ENCODE measurements around the gene KRT81. TPM values are rescaled to one million over a fixed set of nuclear protein-coding genes. Genes with fewer than 3 reads are reported as not detected.

The KRT81 gene
- total and polyA plus RNA-seq, 8 donors = 0.22 to 0.76 (median 0.52) TPM; not detected in 4

- Histone ChIP-seq H3K27ac (no peak overlapping the region), H3K4me3 (no peak overlapping the region), H3K36me3 (no peaks in the 10 kb centered on the region), H3K9me3 (no peaks in the 10 kb centered on the region), H3K27me3 (no peaks in the 10 kb centered on the region), H3K4me1 (no peaks in the 10 kb centered on the region)
- no peak for TF ChIP-seq CTCF (IDR thresholded peaks at IDR 0.05)
- WGBS, 2 donors = 53 to 63% methylated on average over 3 of the region's 3 CpGs
- FAIRE-seq (no peak), ATAC-seq (no peak), DNase-seq (no peak)
- intact Hi-C loops (cut with DNase I) = no loop called here
Measured at GRCh38 chr12:52313461-52313860, 22.1 kb upstream of the KRT81 start.

DNA sequence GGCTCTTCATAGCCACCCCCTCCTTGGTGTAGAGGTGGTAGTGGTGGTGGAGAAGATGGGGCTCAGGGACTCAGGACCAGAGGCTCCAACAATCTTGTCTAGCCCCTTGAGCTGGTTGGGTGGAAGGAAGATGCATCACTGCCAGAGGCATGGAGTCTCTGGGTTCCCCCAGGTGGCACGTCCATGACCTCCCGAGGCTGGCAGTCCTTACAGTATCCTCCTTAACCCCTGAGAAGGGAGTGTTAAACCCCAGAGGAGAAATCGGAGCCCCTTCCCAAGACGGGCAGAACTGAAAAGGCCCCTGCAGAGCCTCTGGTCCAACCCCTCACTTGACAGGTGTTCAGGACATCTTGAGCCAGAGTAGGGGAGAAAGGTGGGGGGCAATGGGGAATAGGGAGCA lies 20.8 kb upstream of the KRT81 start:
- no peaks in the 10 kb centered on the region for H3K4me1 ChIP-seq
- DNase-seq (no peak), FAIRE-seq (no peak), ATAC-seq (no peak)
- no peaks in the 10 kb centered on the region for H3K27me3 ChIP-seq
- intact Hi-C loops (cut with DNase I) = no loop called here
- H3K27ac ChIP-seq = no peak overlapping the region
- H3K4me3 ChIP-seq = no peak overlapping the region
- no peak for TF ChIP-seq CTCF (IDR thresholded peaks at IDR 0.05)
- H3K9me3 ChIP-seq = no peaks in the 10 kb centered on the region
- no peaks in the 10 kb centered on the region for H3K36me3 ChIP-seq
- WGBS, 2 donors = 66 to 69% methylated on average over 4 of the region's 4 CpGs

DNA sequence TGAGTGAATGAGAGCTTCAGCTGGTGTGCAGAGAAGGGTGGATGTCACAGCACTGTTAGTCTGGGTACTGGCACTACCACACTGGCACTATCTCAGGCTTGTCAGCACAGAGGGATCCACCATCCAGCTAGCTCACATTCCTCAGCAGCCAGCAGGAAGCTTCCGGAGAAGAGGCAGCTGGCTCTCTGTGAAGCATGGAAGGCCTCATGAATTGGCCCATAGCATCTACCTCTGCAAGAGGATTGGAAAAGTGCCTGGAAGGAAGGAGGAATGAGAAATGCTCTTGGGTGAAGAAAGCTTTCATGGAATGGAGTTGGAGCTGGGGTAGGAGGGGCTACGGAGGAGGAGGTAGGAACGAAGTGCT lies 19.9 kb upstream of the KRT81 start:
- FAIRE-seq (no peak), ATAC-seq (no peak), DNase-seq (no peak)
- TF ChIP-seq CTCF (IDR thresholded peaks at IDR 0.05) = no peak
- Histone ChIP-seq H3K9me3 (no peaks in the 10 kb centered on the region), H3K27ac (no peak overlapping the region), H3K36me3 (no peaks in the 10 kb centered on the region), H3K4me1 (no peaks in the 10 kb centered on the region), H3K4me3 (no peak overlapping the region), H3K27me3 (no peaks in the 10 kb centered on the region)
- intact Hi-C loops (cut with DNase I) = no loop called here
- WGBS, 2 donors = 83 to 86% methylated on average over 3 of the region's 3 CpGs

DNA sequence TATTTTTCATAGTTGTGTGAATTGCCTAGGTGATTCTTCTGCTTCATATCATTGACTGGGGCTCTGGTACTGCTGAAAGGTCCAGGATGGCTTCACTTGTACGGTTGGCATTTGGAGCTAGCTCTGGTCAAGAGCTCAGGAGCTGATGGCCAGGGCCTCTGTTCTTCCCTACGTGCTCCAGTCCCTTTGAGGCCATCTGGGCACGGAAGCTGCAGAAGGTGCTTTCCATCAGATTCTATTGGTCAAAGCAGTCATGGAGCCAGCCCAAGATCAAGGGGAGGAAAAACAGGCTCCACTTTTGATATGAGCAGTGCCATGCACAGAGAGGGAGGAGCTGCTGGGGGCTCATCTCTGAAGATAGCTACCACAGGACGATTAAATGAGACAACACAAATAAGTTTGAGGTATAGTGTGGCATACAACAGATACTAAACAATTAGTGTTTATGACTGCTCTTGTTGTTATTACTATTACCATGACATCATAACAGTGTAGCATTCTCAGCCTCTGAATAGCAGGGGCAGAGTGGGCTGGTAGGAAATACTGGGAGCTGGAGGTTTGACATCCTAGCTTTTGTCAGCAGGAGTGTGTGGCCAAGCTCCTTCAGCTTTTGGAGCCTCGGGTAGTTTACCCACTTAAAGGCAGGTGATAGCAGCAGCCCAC lies 19.4 kb upstream of the KRT81 start:
- intact Hi-C loops (cut with DNase I) = no loop called here
- TF ChIP-seq CTCF (IDR thresholded peaks at IDR 0.05) = no peak
- FAIRE-seq = no peak
- Histone ChIP-seq H3K4me1 (no peaks in the 10 kb centered on the region), H3K36me3 (no peaks in the 10 kb centered on the region), H3K27ac (no peak overlapping the region), H3K9me3 (no peaks in the 10 kb centered on the region), H3K4me3 (no peak overlapping the region), H3K27me3 (no peaks in the 10 kb centered on the region)
- DNase-seq = no peak
- no peak for ATAC-seq
- WGBS, 2 donors = 68 to 75% methylated on average over 5 of the region's 5 CpGs

DNA sequence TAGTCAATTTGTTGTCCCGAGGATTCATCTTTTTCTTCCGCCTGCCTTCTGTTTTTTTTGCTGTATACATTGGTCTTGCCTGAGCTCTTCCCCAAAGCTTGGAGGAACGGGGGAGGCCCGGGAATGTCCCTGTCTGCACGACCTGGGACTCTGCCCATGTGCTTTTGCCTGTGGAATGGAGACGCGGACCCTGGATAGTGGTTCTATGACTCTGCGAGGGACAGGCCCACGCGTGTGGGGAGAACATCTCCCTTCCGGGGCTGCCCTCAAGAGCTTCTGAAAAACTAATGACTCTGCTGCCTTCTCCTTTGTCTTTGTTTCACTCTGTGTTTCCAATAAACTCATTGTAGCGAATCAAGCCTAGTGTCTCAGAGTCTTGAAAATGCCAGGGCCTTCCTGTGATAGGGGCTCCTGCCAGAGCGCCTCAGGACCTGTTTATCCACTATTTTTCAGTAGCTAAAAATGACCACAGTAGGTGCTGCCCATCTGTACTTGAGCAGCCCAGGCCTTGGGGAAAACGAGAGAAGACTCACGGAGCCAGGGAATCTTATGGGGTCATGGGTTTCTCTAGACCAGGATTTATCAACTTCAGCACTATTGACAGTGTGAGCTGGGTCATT lies 17.6 kb upstream of the KRT81 start:
- H3K27ac ChIP-seq = peak overlapping the region in 1 of 4 donors; percentile 44
- no peaks in the 10 kb centered on the region for H3K36me3 ChIP-seq
- H3K9me3 ChIP-seq = no peaks in the 10 kb centered on the region
- no peaks in the 10 kb centered on the region for H3K27me3 ChIP-seq
- DNase-seq = no peak
- WGBS, 2 donors = 65 to 66% methylated on average over 15 of the region's 15 CpGs
- intact Hi-C loops (cut with DNase I) = no loop called here
- H3K4me1 ChIP-seq = no peaks in the 10 kb centered on the region
- no peak for TF ChIP-seq CTCF (IDR thresholded peaks at IDR 0.05)
- peak in 2 of 4 donors; percentile 10 to 11 for ATAC-seq
- FAIRE-seq = no peak
- peak overlapping the region in 3 of 4 donors; percentile 8 to 41 (median 25) for H3K4me3 ChIP-seq
